ENCODE results near the gene MAEA.

MAEA gene

DNA sequence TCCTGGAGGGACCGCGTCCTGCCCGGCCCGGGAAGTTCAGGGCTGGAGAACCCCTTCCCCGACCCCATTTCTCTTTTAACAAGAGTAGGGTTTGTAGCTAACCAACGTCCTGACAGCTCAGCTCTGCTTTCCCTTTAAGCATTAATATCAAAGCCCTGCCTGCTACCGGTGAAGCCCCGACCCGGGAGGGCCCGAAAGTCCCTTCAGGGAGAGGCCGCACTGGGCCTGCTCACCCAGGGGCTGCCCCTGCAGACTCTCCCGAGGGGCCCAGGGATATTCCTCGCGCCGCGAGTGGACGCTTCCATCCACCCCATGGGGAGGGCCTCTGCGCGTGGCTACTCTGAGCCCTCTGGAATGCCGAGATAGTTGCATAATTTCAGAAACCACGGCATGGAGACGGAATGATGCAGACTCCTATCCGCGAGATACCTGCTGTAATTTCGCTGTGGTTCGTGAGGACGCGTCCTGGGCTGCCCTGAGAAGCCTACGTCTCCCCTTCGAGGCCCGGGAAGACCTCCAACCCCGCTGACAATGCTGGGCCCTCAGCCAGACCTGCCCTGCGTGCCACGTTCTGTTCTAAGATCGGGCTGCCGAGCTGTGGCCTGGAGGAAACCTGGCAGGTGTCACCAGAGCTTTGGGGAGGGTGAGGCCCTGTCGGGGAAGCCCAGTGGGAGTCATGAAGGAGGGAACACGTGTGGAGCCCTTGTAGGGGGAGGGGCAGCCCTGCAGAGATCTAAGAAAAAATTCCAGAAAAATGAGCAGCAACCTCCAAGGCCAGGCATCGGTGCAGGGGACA lies 39.8 kb upstream of the MAEA start:
- peak in 3 of 58 donors; percentile 22 to 63 (median 48) for DNase-seq

GRCh38 chr4:1250527-1250812 lies 39.2 kb upstream of the MAEA start:
- no peak for DNase-seq

- DNase-seq, result no peak
These were observed 38.5 kb upstream of the MAEA start for GRCh38 chr4:1250921-1251772.

GRCh38 chr4:1251773-1252066 lies 38.0 kb upstream of the MAEA start:
- DNase-seq, result no peak

DNA sequence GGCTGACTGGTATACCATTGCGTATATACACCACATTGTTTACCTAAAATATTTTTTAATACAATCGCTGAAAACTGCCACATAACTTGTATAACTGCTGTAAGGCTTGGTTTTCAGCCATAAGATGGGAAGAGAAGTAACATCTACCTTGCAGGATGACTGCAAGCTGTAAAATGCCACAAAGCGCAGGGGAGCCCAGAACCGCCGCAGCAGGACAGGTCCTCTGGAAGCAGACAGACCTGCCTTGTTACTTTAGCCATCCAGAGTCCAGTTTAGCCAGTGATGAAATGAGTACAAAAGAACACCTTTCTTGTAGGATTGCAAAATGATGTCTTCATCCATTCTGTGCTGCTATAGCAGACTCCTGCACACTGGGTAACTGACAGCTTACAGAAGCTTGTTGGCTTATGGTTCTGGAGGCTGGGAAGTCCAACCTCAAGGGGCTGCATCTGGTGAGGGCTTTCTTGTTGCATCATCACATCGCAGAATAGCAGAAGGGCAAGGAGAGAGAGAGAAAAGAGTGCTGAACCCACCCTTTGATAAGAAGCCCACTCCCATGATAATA lies 36.7 kb upstream of the MAEA start:
- DNase-seq, result no peak

- no peak for DNase-seq
These were observed 35.9 kb upstream of the MAEA start for GRCh38 chr4:1253831-1254230.

DNA sequence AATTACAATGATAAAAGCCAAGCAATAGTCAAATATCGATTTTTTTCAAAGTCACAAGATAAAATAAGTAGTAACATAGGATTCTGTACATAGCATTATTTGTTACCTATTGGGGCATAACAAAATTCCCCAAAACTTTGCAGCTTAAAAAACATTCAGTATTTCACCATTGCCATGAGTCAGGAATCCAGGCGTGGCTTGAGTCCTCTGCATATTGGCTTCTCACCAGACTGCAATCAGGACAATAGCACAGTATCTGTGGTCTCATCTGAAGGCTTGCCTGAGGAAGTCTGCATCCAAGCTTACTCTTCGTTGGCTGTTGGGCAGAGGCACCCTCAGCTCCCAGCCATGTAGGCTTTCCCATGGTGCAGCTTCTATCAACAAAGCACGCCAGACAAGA lies 34.5 kb upstream of the MAEA start:
- DNase-seq, result no peak

GRCh38 chr4:1255699-1256098 lies 34.0 kb upstream of the MAEA start:
- DNase-seq, result no peak

- DNase-seq, result no peak
These were observed 31.2 kb upstream of the MAEA start for GRCh38 chr4:1258457-1258856.

GRCh38 chr4:1259966-1260365 lies 29.7 kb upstream of the MAEA start:
- DNase-seq, result no peak

GRCh38 chr4:1260418-1261106 lies 29.1 kb upstream of the MAEA start:
- DNase-seq, result no peak

DNA sequence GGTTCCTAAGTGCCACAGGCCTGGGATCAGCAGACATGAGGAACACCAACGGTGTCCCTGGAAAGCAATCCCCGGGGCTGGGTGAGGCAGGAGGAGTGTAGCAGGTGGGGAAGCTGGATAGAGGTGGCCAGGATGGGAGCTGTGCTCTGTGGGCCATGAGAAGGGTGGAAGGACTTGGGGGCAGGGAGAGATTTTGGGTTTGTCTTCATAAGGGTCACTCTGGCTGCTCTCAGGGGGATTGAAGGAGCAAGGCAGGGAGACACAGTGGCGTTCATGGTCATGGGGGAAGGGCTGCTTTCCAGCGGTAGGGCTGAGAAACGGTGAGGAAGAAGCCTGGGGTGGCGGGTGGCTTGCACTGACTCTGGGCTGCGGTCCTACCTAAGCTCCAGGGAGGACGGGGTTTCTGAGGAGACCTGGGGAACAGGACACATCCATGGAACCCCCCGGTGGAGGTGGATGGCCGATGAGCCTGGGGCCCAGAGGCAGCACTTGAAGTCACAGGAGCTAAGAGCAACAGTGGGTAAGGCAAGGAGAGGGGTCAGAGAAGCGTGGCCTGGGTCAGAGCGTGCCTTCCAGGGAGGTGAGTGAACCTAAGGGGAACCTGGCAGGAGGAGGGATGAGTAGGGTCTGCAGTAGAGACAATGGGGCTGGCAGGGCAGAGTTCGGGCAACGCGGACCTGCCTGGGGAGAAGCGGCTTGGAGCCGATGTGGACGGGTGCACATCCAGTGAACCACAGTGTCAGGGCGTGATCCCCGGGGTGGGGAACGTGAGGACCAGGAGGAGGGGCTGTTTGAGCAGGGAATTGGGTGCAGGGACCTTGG lies 28.4 kb upstream of the MAEA start:
- DNase-seq, result no peak

GRCh38 chr4:1264942-1265341 lies 24.7 kb upstream of the MAEA start:
- no peak for DNase-seq

- no peak for DNase-seq
These were observed 24.3 kb upstream of the MAEA start for GRCh38 chr4:1265351-1265750.

- DNase-seq, result no peak
These were observed 22.6 kb upstream of the MAEA start for GRCh38 chr4:1266881-1267763.

DNA sequence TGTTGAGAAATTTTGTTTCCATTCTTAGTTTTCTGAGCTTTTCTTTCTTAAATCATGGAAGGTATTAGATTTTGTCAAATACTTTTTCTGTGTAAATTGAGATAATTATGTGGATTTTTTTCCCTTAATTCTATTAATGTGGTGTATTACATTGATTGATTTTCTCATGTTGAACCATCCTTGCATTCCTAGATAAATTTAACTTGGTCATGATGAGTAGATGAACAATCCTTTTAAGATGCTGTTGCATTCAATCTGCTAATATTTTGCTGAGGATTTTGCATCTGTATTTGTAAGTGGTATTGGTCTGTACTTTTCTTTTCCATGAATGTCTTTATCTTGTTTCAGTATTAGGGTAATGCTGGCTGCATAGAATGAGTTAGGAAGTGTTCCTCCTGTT lies 20.5 kb upstream of the MAEA start:
- DNase-seq, result no peak

DNA sequence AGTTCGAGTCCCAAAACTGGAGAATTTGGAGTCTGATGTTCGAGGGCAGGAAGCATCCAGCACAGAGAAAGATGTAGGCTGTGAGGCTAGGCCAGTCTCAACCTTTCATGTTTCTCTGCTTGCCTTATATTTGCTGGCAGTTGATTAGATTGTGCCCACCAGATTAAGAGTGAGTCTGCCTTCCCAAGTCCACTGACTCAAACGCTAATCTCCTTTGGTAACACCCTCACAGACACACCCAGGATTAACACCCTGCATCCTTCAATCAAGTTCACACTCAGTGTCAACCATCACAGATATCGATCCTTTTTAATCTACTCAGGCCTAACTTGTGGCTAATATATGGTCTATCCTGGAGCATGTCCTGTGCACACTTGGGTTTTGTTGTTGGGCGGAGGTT lies 18.0 kb upstream of the MAEA start:
- no peak for DNase-seq

- no peak for DNase-seq
These were observed 14.8 kb upstream of the MAEA start for GRCh38 chr4:1274871-1275270.

GRCh38 chr4:1276984-1277383 lies 12.7 kb upstream of the MAEA start:
- no peak for DNase-seq

Data from anterior cingulate cortex (tissue), 58 donors.